KMS-11 (cell line): ENCODE measurements around the gene PCNX3.
A peak's percentile ranks its signal among the peaks of the same experiment; 100 is the strongest.
"Not testable (repeated sequence)": the region's sequence is repeated elsewhere in the genome, so short reads cannot be mapped to it uniquely, and the experiment has no call there.

Experiments used
- H2AFZ ChIP-seq: fragments of 200-600 bp; sonication (generic); 2 replicates; pipeline ENCODE4 v1.6.1; 2016; ENCODE audit warnings: antibody characterized with exemption, mixed run types, low read depth
- H3K27ac ChIP-seq: fragments of 200-600 bp; sonication (generic); 2 replicates; pipeline ENCODE4 v1.6.1; 2016; ENCODE audit warnings: mild to moderate bottlenecking, mixed run types
- H3K27me3 ChIP-seq: fragments of 200-600 bp; sonication (generic); 2 replicates; pipeline ENCODE4 v1.6.1; 2017; ENCODE audit warnings: mild to moderate bottlenecking, low read depth, mixed run types, moderate library complexity; ENCODE audit not compliant: insufficient read depth
- H3K36me3 ChIP-seq: fragments of 200-600 bp; sonication (generic); 2 replicates; pipeline ENCODE4 v1.6.1; 2017; ENCODE audit warnings: mild to moderate bottlenecking, mixed run types; ENCODE audit not compliant: insufficient read depth
- H3K4me1 ChIP-seq: fragments of 200-600 bp; sonication (generic); 2 replicates; pipeline ENCODE4 v1.6.1; 2016; ENCODE audit warnings: mild to moderate bottlenecking, low read depth, mixed run types; ENCODE audit not compliant: poor library complexity, severe bottlenecking
- H3K4me2 ChIP-seq: fragments of 200-600 bp; sonication (generic); 2 replicates; pipeline ENCODE4 v1.7.0; 2016; ENCODE audit warnings: mild to moderate bottlenecking, mixed run types
- H3K4me3 ChIP-seq: fragments of 200-600 bp; sonication (generic); IDR thresholded peaks from 2 replicates; pipeline ENCODE4 v1.6.1; 2017; ENCODE audit warnings: low read depth, low read length, mixed read lengths; ENCODE audit not compliant: insufficient read depth
- H3K79me2 ChIP-seq: fragments of 200-600 bp; sonication (generic); 2 replicates; pipeline ENCODE4 v1.6.1; 2016; ENCODE audit warnings: low read depth, mixed run types; ENCODE audit not compliant: insufficient read depth
- H3K9ac ChIP-seq: fragments of 200-600 bp; sonication (generic); 2 replicates; pipeline ENCODE4 v1.6.1; 2016; ENCODE audit warnings: mild to moderate bottlenecking, mixed run types
- H4K20me1 ChIP-seq: fragments of 200-600 bp; sonication (generic); 2 replicates; pipeline ENCODE4 v1.6.1; 2016; ENCODE audit warnings: mild to moderate bottlenecking, mixed run types; ENCODE audit not compliant: insufficient read depth
- CTCF ChIP-seq: fragments of 200-600 bp; sonication (generic); conservative IDR thresholded peaks from 2 replicates; pipeline ENCODE4 v1.6.1; 2017; ENCODE audit warnings: low read depth, mild to moderate bottlenecking, antibody characterized with exemption, low read length, moderate library complexity, mixed read lengths

PCNX3 gene

GRCh38 chr11:65636108-65637031, 20.8 kb downstream of the PCNX3 start:
- Histone ChIP-seq H3K79me2 (no peaks in the 10 kb centered on the region), H3K27ac (no peak overlapping the region), H3K36me3 (no peaks in the 10 kb centered on the region; the same call in 1 of the 2 replicates), H4K20me1 (no peaks in the 10 kb centered on the region), H3K4me3 (no peak overlapping the region), H3K4me2 (no peak overlapping the region), H3K4me1 (peaks cover 17% of the 10 kb centered on the region), H3K9ac (no peak overlapping the region), H2AFZ (no peak overlapping the region), H3K27me3 (no peaks in the 10 kb centered on the region)
- no peak for TF ChIP-seq CTCF

GRCh38 chr11:65637032-65637557, 21.5 kb downstream of the PCNX3 start:
- Histone ChIP-seq H4K20me1 (no peaks in the 10 kb centered on the region), H3K9ac (no peak overlapping the region), H2AFZ (no peak overlapping the region), H3K27ac (peak overlapping the region; percentile 59; the same call in 1 of the 2 replicates), H3K79me2 (no peaks in the 10 kb centered on the region), H3K4me2 (peak overlapping the region; percentile 97; the same call in 1 of the 2 replicates), H3K27me3 (no peaks in the 10 kb centered on the region), H3K4me1 (peaks cover 17% of the 10 kb centered on the region), H3K36me3 (no peaks in the 10 kb centered on the region; the same call in 1 of the 2 replicates), H3K4me3 (no peak overlapping the region)
- TF ChIP-seq CTCF, result no peak

- Histone ChIP-seq H3K27ac (peak within 1 kb of the TSS; percentile 59), H3K4me1 (peaks cover 17% of the 10 kb centered on the region), H3K4me3 (no peak within 1 kb of the TSS), H3K36me3 (no peaks in the 10 kb centered on the region; the same call in 1 of the 2 replicates), H4K20me1 (no peaks in the 10 kb centered on the region), H3K9ac (peak within 1 kb of the TSS; percentile 55; the same call in 1 of the 2 replicates), H2AFZ (peak within 1 kb of the TSS; percentile 30; the same call in 1 of the 2 replicates), H3K27me3 (no peaks in the 10 kb centered on the region), H3K4me2 (peak within 1 kb of the TSS; percentile 97), H3K79me2 (no peaks in the 10 kb centered on the region)
- no peak for TF ChIP-seq CTCF
Observed at GRCh38 chr11:65637794-65638419, 22.3 kb downstream of the PCNX3 start, which contains the start of gene SIPA1. Gene SIPA1 (plus strand): TSS chr11:65638101. CDS start chr11:65640922, 2,821 bp downstream.

GRCh38 chr11:65639228-65639597, 23.6 kb downstream of the PCNX3 start:
- not testable (repeated sequence) for H3K27me3 ChIP-seq, H2AFZ ChIP-seq, H3K9ac ChIP-seq, H3K27ac ChIP-seq, H4K20me1 ChIP-seq, H3K79me2 ChIP-seq, H3K4me3 ChIP-seq, H3K36me3 ChIP-seq
- Histone ChIP-seq H3K4me1 (peaks cover 29% of the 10 kb centered on the region), H3K4me2 (peak overlapping the region; percentile 97; the same call in 1 of the 2 replicates)
